Epithelial cell of prostate (primary cell): ENCODE results near the gene MIS12.

Experiments used
- DNase-seq: peaks from one replicate; pipeline ENCODE4 v3.0.0-alpha.2; 2011; ENCODE audit warnings: low read depth, low spot score
- H3K27ac ChIP-seq: fragments of 450-650 bp; 2 replicates; pipeline ENCODE4 v1.5.1; 2017; ENCODE audit warnings: mild to moderate bottlenecking

MIS12 gene

GRCh38 chr17:5531085-5531418, 44.7 kb downstream of the MIS12 start:
- no peak for DNase-seq
- no peak overlapping the region for H3K27ac ChIP-seq

GRCh38 chr17:5532581-5532980, 46.2 kb downstream of the MIS12 start:
- DNase-seq = no peak
- H3K27ac ChIP-seq = no peak overlapping the region

- no peak overlapping the region for H3K27ac ChIP-seq
- no peak for DNase-seq
These were observed 47.3 kb downstream of the MIS12 start for GRCh38 chr17:5533486-5534315.

- H3K27ac ChIP-seq = no peak overlapping the region
- DNase-seq = no peak
These were observed 49.1 kb downstream of the MIS12 start for GRCh38 chr17:5535436-5535835.

- no peak overlapping the region for H3K27ac ChIP-seq
- DNase-seq = no peak
These were observed 50.7 kb downstream of the MIS12 start for GRCh38 chr17:5536866-5537650.

GRCh38 chr17:5539286-5539685, 52.9 kb downstream of the MIS12 start:
- DNase-seq = no peak
- H3K27ac ChIP-seq = no peak overlapping the region

GRCh38 chr17:5540321-5540720, 54.0 kb downstream of the MIS12 start:
- no peak overlapping the region for H3K27ac ChIP-seq
- DNase-seq = no peak
